Epithelial cell of prostate (primary cell): ENCODE measurements around the gene XPOT.

Experiments used
- DNase-seq: peaks from one replicate; pipeline ENCODE4 v3.0.0-alpha.2; 2011; ENCODE audit warnings: low read depth, low spot score
- H3K27ac ChIP-seq: fragments of 450-650 bp; 2 replicates; pipeline ENCODE4 v1.5.1; 2017; ENCODE audit warnings: mild to moderate bottlenecking

XPOT gene

DNA sequence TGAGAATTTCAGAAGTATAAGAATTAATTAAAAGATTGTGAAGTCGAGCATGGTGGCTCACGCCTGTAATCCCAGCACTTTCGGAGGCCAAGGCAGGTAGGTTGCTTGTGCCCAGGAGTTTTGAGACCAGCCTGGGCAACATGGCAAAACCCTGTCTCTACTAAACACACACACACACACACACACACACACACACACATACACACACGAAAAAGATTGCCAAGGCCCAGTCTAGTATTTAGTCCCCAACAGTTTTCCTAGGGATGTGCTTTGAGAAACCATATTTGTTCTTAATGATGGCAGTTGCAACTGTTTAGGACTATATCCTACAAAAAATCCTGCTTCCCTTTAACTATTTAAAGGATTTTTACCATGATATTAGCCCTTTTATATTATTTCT is 53.7 kb downstream of the XPOT start:
- DNase-seq, result no peak
- H3K27ac ChIP-seq, result no peak overlapping the region

DNA sequence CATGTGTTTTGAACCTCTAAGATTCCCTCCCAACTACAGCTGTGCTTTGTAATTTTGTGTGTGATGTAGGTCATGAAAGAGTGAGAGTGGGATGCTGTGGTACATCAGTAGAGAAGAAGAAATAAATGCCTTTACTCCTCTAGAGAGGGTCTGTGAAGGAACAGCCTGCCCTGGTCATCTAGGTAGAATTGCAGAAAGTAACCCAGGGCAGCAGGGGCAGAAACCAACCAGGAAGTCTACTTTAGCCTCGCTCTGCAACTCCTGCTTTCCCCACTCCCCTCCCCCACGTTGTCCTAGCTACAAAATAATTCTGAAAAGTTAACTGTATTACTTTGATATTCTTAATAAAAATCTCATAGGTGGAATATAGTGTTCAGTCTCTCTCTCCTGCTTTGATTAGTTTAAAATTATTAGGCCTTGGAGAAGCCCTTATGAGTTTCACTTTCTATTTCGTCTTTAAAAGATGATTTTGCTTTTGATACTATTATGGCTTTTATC is 55.3 kb downstream of the XPOT start:
- H3K27ac ChIP-seq, result no peak overlapping the region
- DNase-seq, result no peak

GRCh38 chr12:64461634-64462414 is 57.6 kb downstream of the XPOT start:
- no peak overlapping the region for H3K27ac ChIP-seq
- DNase-seq, result no peak

DNA sequence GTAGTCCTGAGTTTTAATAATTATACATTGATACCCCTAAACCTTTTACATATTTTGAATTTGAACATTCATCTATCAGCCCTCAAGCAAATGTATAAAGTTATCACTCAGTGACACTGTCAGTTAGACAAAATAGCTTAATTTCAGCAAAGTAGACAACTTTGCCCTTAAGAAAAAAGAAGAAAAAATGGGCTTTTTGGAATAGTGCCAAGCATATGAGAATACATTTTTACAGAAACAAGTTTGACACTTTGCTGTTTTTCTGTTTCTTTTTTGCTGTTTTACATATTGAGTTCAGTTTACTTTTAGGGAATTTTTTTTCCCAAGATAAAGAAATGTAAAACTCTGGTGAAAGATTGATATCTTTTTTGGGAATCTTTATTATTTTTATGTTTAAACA is 62.0 kb downstream of the XPOT start:
- H3K27ac ChIP-seq, result no peak overlapping the region
- no peak for DNase-seq

- no peak for DNase-seq
- no peak overlapping the region for H3K27ac ChIP-seq
Observed at GRCh38 chr12:64468966-64469365, 64.8 kb downstream of the XPOT start.

GRCh38 chr12:64469455-64470142 is 65.4 kb downstream of the XPOT start:
- no peak for DNase-seq
- no peak overlapping the region for H3K27ac ChIP-seq

DNA sequence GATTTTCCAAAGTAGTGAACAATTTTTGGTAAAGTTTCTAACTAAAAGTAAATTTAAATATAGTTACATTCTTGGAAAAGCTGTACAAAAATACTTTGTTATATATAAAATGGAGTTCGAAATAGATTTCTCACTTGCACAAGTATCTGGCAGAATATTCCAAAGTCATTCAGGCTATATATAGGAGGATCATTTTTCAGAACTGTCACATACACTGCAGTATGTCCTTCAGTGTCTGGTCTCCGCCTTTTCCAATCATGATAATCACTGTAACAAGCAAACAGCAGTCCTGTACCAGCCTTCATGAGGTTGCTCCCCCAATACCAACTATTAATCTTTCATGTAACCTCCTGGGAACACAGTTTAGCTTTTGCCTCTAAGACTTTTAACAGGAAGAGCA is 66.3 kb downstream of the XPOT start:
- DNase-seq, result no peak
- no peak overlapping the region for H3K27ac ChIP-seq

DNA sequence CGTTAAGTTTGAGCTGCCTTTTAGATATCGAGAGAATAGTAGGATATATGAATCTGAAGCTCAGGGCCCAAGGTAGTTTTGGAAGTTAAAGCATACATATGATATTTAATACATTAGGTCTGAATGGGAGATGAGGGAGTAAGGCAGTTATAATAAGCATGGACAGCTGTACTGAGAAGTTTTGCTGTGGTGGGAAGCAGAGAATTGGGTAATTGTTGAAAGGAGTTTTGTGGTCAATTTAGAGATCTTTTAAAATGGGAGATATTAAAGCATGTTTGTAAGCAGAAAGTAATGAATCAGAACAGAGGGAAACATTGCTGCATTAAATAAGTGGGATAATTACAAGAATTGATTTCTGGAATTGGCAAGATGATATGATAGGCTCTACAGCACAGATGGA is 69.0 kb downstream of the XPOT start:
- no peak overlapping the region for H3K27ac ChIP-seq
- DNase-seq, result no peak

DNA sequence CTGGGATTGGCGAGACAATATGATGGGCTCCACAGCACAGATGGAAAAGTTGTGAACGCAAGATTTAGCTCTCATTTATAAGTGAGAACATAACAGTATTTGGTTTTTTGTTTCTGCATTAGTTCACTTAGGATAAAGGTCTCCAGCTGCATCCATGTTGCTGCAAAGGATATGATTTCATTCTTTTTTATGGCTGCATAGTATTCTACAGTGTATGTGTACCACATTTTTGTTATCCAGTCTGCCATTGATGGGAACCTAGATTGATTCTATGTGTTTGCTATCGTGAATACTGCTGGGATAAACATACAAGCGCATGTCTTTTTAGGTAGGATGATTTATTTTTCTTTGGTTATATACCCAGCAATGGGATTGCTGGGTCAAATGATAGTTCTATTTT is 71.3 kb downstream of the XPOT start:
- H3K27ac ChIP-seq, result no peak overlapping the region
- no peak for DNase-seq

GRCh38 chr12:64476844-64477243 is 72.7 kb downstream of the XPOT start:
- DNase-seq, result no peak
- H3K27ac ChIP-seq, result no peak overlapping the region

DNA sequence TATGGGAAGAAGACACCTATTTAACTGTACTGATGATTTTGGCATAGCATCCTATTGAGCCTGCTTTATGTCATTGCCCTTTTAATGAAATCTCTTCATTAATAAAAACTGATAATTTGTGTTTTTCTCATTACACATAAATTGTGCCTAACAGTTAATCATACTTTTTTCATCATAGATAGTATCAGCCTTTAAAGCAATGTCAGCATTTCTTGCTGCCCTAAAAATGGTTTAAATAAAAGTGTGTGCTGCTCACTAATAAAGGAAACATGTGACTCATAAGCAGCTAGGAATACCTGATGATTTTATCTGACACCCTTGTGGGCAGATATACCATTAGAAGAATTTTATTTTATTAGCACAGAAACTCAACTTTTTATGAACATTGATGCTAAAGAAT is 74.5 kb downstream of the XPOT start:
- DNase-seq, result no peak
- no peak overlapping the region for H3K27ac ChIP-seq

DNA sequence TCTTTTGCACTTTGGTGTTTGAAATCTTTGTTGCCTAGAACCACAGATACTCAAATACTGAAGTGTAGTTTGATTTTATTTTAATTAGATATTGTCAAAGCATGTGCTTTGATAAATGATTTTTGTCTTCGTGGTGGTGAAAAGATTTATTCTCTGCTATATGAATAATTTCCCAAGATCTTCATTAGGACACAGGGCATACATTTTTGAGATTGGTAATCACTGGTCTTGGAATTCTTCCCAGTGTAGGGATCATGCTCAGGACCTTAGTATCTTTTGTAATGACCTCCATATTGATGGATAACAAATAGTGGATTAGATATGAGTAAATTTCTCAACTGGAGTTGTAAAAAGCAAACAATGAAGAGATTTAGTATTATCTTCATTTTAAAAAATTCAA is 76.0 kb downstream of the XPOT start:
- DNase-seq, result no peak

DNA sequence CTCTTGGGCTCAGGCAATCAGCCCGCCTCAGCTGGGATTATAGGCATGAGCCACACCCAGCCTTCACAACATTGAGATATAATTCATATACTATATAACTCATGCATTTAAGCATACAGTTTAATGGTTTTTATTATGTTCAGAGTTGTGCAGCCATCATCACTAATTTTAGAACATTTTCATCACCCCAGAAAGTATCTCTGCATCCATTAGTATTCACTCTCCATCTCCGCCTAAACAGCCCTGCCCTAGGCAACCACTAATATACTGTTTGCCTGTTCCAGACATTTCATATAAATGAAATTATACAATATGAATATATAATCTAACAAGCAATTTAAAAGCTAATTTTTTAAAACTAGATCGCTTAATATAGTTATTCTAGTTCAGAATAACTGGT is 82.5 kb downstream of the XPOT start:
- DNase-seq, result no peak
- H3K27ac ChIP-seq, result no peak overlapping the region

More for the DNA sequence above, 76.0 kb downstream of the XPOT start:
- H3K27ac ChIP-seq, result no peak overlapping the region

- H3K27ac ChIP-seq, result no peak overlapping the region
- DNase-seq, result no peak
Observed at GRCh38 chr12:64491718-64492117, 87.5 kb downstream of the XPOT start.

GRCh38 chr12:64493513-64493912 is 89.3 kb downstream of the XPOT start:
- H3K27ac ChIP-seq, result no peak overlapping the region
- DNase-seq, result no peak

DNA sequence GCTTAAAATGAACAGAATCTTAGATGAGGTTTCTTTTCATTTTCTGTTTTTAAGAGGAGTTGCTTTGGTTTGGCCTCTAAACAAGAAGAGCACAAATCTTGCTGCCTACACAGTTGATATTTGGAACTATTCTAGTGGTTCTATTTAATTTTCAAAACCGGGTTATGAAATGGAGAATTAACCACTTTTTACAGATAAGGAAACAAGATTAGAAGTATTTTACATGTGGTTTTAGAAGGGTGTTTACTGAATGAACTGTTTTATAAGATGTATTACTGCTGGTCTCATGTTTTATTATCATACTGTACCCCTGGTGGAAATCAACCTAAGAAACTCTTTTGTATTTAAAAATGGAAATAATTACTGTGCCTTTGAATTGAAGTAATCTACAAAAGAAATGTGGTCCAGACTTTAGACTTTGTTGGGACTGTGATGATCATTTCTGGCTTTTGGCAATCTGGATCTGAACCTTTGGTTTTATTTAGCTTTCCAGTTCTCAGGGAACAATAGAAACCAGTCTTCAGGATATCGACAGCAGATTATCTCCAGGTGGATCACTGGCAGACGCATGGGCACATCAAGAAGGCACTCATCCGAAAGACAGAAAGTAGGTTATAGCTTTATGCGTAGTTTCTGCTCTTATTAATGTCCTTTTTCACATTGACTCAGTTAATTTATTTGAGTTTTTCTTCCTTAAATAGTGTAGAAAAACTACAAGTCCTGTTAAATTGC is 91.0 kb downstream of the XPOT start:
- H3K27ac ChIP-seq, result no peak overlapping the region
- no peak for DNase-seq

GRCh38 chr12:64496839-64497400 is 92.7 kb downstream of the XPOT start:
- H3K27ac ChIP-seq, result no peak overlapping the region
- DNase-seq, result no peak

GRCh38 chr12:64497484-64497883 is 93.3 kb downstream of the XPOT start:
- no peak for DNase-seq
- no peak overlapping the region for H3K27ac ChIP-seq

DNA sequence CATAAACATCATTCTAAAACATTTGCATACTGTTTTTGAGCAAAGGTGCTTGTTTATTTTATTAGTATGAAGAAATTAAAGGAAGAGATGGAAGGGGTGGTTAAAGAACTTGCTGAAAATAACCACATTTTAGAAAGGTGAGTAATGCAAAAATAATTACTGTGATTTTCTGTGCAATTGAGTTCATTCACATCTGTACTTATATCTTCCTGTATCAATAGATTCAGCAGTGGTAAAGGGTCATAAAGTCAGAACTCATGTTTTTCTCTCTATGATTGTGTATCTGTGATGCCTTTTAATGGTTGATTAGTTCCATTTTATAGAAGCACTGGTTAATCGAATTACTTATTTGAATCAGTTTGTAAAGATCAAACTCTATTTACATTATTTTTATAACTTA is 93.7 kb downstream of the XPOT start:
- H3K27ac ChIP-seq, result no peak overlapping the region
- DNase-seq, result no peak

DNA sequence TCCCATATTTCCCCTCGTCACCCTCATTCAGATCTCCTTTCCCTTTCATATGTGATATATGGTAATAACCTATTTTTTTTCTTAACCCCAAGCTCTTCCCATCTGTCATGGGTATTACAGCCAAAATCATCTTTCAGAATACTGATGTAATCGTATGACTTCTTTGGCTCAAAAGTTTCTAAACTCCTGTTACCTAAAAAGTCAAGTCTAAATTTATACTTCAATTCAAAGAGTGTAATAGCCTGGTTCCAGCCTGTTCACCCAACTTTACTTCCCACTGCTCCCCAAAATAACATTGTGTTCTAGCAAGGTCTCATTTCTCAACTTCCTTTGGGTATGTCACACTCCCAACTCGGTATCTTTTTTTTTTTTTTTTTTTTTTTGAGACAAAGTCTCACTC is 96.2 kb downstream of the XPOT start:
- no peak for DNase-seq
- H3K27ac ChIP-seq, result no peak overlapping the region
